HEK293 (cell line): ENCODE data around the gene CDCP2.

Experiments used
- CTCF ChIA-PET: fragments of 350-600 bp; formaldehyde crosslinking; extraction: SDS; loops from one replicate; lab custom pipeline; 2021; ENCODE audit warnings: antibody characterized with exemption; lab: Yijun Ruan, JAX
- POLR2A ChIA-PET: fragments of 300-600 bp; formaldehyde crosslinking; extraction: SDS; loops from one replicate; lab custom pipeline; 2020; ENCODE audit warnings: antibody characterized with exemption, inconsistent platforms; lab: Yijun Ruan, JAX
- H3K27ac ChIP-seq: fragments of 200-500 bp; sonication (Bioruptor generic); 2 replicates; pipeline ENCODE4 v1.5.1; 2014; ENCODE audit warnings: low read depth, low read length, control low read depth, inconsistent platforms; ENCODE audit errors: extremely low read depth
- H3K36me3 ChIP-seq, 2 experiments: fragments of 200-500 bp in 1 of 2; sonication (Bioruptor generic) in 1 of 2; 1 replicate in 1 of 2; 2 replicates in 1 of 2; pipeline ENCODE4 v1.5.1; 2014 to 2017; ENCODE audit warnings: inconsistent platforms in 2 of 2, low read length in 2 of 2; ENCODE audit not compliant: control insufficient read depth in 2 of 2, insufficient read depth in 1 of 2
- H3K4me1 ChIP-seq: fragments of 200-500 bp; sonication (Bioruptor generic); 2 replicates; pipeline ENCODE4 v1.5.1; 2014; ENCODE audit warnings: mild to moderate bottlenecking, low read length, inconsistent platforms; ENCODE audit not compliant: control insufficient read depth, insufficient read depth
- H3K4me3 ChIP-seq: 2 replicates; pipeline ENCODE4 v1.5.1; 2011; ENCODE audit warnings: low read depth, mild to moderate bottlenecking, control low read depth, low read length, moderate library complexity
- H3K9me3 ChIP-seq: fragments of 200-500 bp; sonication (Bioruptor generic); 2 replicates; pipeline ENCODE4 v1.5.1; 2014; ENCODE audit warnings: low read depth, low read length, inconsistent platforms; ENCODE audit not compliant: control insufficient read depth, insufficient read depth
- CTCF ChIP-seq: fragments of 450-650 bp; formaldehyde crosslinking; IDR thresholded peaks from 2 replicates; pipeline ENCODE4 v1.5.1; 2016; ENCODE audit warnings: missing biosample characterization, missing genetic modification characterization
- EGR2 ChIP-seq: fragments of 450-650 bp; formaldehyde crosslinking; IDR thresholded peaks from 2 replicates; pipeline ENCODE4 v1.5.1; 2016; ENCODE audit warnings: low read depth, missing biosample characterization, missing genetic modification characterization
- GLI2 ChIP-seq: fragments of 450-650 bp; formaldehyde crosslinking; IDR thresholded peaks from 2 replicates; pipeline ENCODE4; 2017; ENCODE audit warnings: missing biosample characterization, missing genetic modification characterization, low read depth, borderline replicate concordance
- GLIS1 ChIP-seq: fragments of 450-650 bp; formaldehyde crosslinking; IDR thresholded peaks from 2 replicates; pipeline ENCODE4 v1.5.1; 2016; ENCODE audit warnings: missing biosample characterization, missing genetic modification characterization
- GLIS2 ChIP-seq: fragments of 450-650 bp; formaldehyde crosslinking; IDR thresholded peaks from 2 replicates; pipeline ENCODE4 v1.5.1; 2016; ENCODE audit warnings: missing biosample characterization, missing genetic modification characterization
- HIC1 ChIP-seq: fragments of 450-650 bp; formaldehyde crosslinking; IDR thresholded peaks from 2 replicates; pipeline ENCODE4 v1.5.1; 2016; ENCODE audit warnings: missing biosample characterization, missing genetic modification characterization
- KLF1 ChIP-seq: fragments of 450-650 bp; formaldehyde crosslinking; IDR thresholded peaks from 2 replicates; pipeline ENCODE4 v1.5.1; 2016; ENCODE audit warnings: missing biosample characterization, missing genetic modification characterization
- SP3 ChIP-seq: fragments of 450-650 bp; formaldehyde crosslinking; IDR thresholded peaks from 2 replicates; pipeline ENCODE4 v1.5.1; 2016; ENCODE audit warnings: missing biosample characterization, missing genetic modification characterization
- ZBTB1 ChIP-seq: fragments of 450-650 bp; formaldehyde crosslinking; IDR thresholded peaks from 2 replicates; pipeline ENCODE4 v1.5.1; 2016; ENCODE audit warnings: missing biosample characterization, missing genetic modification characterization
- ZBTB7A ChIP-seq: fragments of 450-650 bp; formaldehyde crosslinking; IDR thresholded peaks from 2 replicates; pipeline ENCODE4 v1.5.1; 2016; ENCODE audit warnings: low read depth, missing biosample characterization, missing genetic modification characterization
- ZNF155 ChIP-seq: fragments of 450-650 bp; formaldehyde crosslinking; IDR thresholded peaks from 2 replicates; pipeline ENCODE4 v1.5.1; 2016; ENCODE audit warnings: missing biosample characterization, missing genetic modification characterization
- ZNF16 ChIP-seq: fragments of 450-650 bp; formaldehyde crosslinking; IDR thresholded peaks from 2 replicates; pipeline ENCODE4 v1.5.1; 2016; ENCODE audit warnings: low read depth, missing biosample characterization, missing genetic modification characterization
- ZNF175 ChIP-seq: fragments of 450-650 bp; formaldehyde crosslinking; IDR thresholded peaks from 2 replicates; pipeline ENCODE4 v1.5.1; 2016; ENCODE audit warnings: missing biosample characterization, missing genetic modification characterization
- ZNF214 ChIP-seq: fragments of 450-650 bp; formaldehyde crosslinking; IDR thresholded peaks from 2 replicates; pipeline ENCODE4 v1.5.1; 2017; ENCODE audit warnings: missing biosample characterization, mild to moderate bottlenecking, missing genetic modification characterization, borderline replicate concordance
- ZNF274 ChIP-seq, 2 experiments: fragments of 200-500 bp in 1 of 2; fragments of 450-650 bp in 1 of 2; sonication (Bioruptor generic) in 1 of 2; formaldehyde crosslinking in 1 of 2; IDR thresholded peaks; 2 replicates each; pipeline versions ENCODE4 v1.5.1 to v1.6.1; 2014 to 2016; ENCODE audit warnings: borderline replicate concordance in 1 of 2, inconsistent platforms in 1 of 2, low read length in 1 of 2, missing biosample characterization in 1 of 2, missing genetic modification characterization in 1 of 2
- ZNF580 ChIP-seq: fragments of 450-650 bp; formaldehyde crosslinking; IDR thresholded peaks from 2 replicates; pipeline ENCODE4 v1.5.1; 2016; ENCODE audit warnings: missing biosample characterization, missing genetic modification characterization
- ZNF658 ChIP-seq: fragments of 450-650 bp; formaldehyde crosslinking; IDR thresholded peaks from 2 replicates; pipeline ENCODE4; 2016; ENCODE audit warnings: missing biosample characterization, missing genetic modification characterization
- ZNF768 ChIP-seq: fragments of 450-650 bp; formaldehyde crosslinking; IDR thresholded peaks from 2 replicates; pipeline ENCODE4 v1.5.1; 2018; ENCODE audit warnings: missing biosample characterization, mild to moderate bottlenecking, missing genetic modification characterization
- ZNF791 ChIP-seq: fragments of 450-650 bp; formaldehyde crosslinking; IDR thresholded peaks from 2 replicates; pipeline ENCODE4 v1.5.1; 2016; ENCODE audit warnings: missing biosample characterization, missing genetic modification characterization
- ZSCAN4 ChIP-seq: fragments of 450-650 bp; formaldehyde crosslinking; IDR thresholded peaks from 2 replicates; pipeline ENCODE4 v1.5.1; 2017; ENCODE audit warnings: missing biosample characterization, missing genetic modification characterization

The CDCP2 gene

GRCh38 chr1:54142146-54142900, 10.5 kb downstream of the CDCP2 start:
- TF ChIP-seq ZNF274 (IDR thresholded peaks at IDR 0.05; ENCODE audit: low read length) = no peak
- no peak for TF ChIP-seq ZNF274 (tag by site-specific recombination; IDR thresholded peaks at IDR 0.05; ENCODE audit: borderline replicate concordance)
- 0 out of 2 replicates have a peak, but pooled peaks have one; percentile 32 for TF ChIP-seq ZNF768 (tag by site-specific recombination)
- TF ChIP-seq ZNF791 (tag by site-specific recombination) = no peak
- Histone ChIP-seq H3K9me3 (no peaks in the 10 kb centered on the region), H3K36me3 (no peaks in the 10 kb centered on the region), H3K4me3 (no peak overlapping the region), H3K27ac (no peak overlapping the region), H3K4me1 (no peaks in the 10 kb centered on the region; the same call in 1 of the 2 replicates)
- POLR2A ChIA-PET = no interaction called here
- CTCF ChIA-PET = interaction anchor here (0.6 kb wide), 1 partner anchor 413 kb away, joined by 3 read pairs; no protein-coding TSS in a partner anchor

GRCh38 chr1:54139711-54140110, 13.1 kb downstream of the CDCP2 start:
- Histone ChIP-seq H3K4me3 (no peak overlapping the region), H3K36me3 (no peaks in the 10 kb centered on the region), H3K9me3 (no peaks in the 10 kb centered on the region), H3K4me1 (no peaks in the 10 kb centered on the region; the same call in 1 of the 2 replicates), H3K27ac (no peak overlapping the region)
- CTCF ChIA-PET = interaction anchor here (0.6 kb wide), 3 partner anchors 9 to 350 kb away, joined by 3 to 5 read pairs (median 3); no protein-coding TSS in a partner anchor
- TF ChIP-seq ZNF214 (tag by site-specific recombination) (no peak), HIC1 (no peak), ZBTB1 (no peak), ZBTB7A (tag by site-specific recombination) (no peak)
- POLR2A ChIA-PET = no interaction called here

- ChIA-PET CTCF (interaction anchor here (0.5 to 1.2 kb wide), 2 partner anchors 16 to 342 kb away, joined by 3 read pairs; no protein-coding TSS in a partner anchor), POLR2A (no interaction called here)
- Histone ChIP-seq H3K4me3 (no peak overlapping the region), H3K27ac (no peak overlapping the region), H3K4me1 (no peaks in the 10 kb centered on the region; the same call in 1 of the 2 replicates), H3K36me3 (no peaks in the 10 kb centered on the region), H3K9me3 (no peaks in the 10 kb centered on the region)
- TF ChIP-seq ZNF580 (peak; percentile 68; the same call in 1 of the 2 replicates), GLI2 (no peak)
These were observed 13.8 kb downstream of the CDCP2 start for GRCh38 chr1:54138994-54139393.

- Histone ChIP-seq H3K36me3 (no peaks in the 10 kb centered on the region), H3K27ac (no peak overlapping the region), H3K9me3 (no peaks in the 10 kb centered on the region), H3K4me3 (no peak overlapping the region), H3K4me1 (no peaks in the 10 kb centered on the region; the same call in 1 of the 2 replicates)
- CTCF ChIA-PET = interaction anchor here (1.0 to 1.2 kb wide), 2 partner anchors 15 to 44 kb away, joined by 3 to 4 read pairs; no protein-coding TSS in a partner anchor
- POLR2A ChIA-PET = no interaction called here
- TF ChIP-seq ZNF16 = no peak
- no peak for TF ChIP-seq SP3 (tag by site-specific recombination)
- TF ChIP-seq ZSCAN4 (tag by site-specific recombination) = peak; percentile 95
- peak; percentile 100 for TF ChIP-seq GLIS1 (tag by site-specific recombination)
- peak; percentile 61 for TF ChIP-seq GLIS2 (tag by site-specific recombination)
- peak; percentile 58 for TF ChIP-seq EGR2 (tag by site-specific recombination)
- no peak for TF ChIP-seq KLF1 (tag by site-specific recombination)
- no peak for TF ChIP-seq ZNF175
- TF ChIP-seq ZNF155 (tag by site-specific recombination) = no peak
- TF ChIP-seq ZNF658 = no peak
- no peak for TF ChIP-seq CTCF (tag by site-specific recombination)
These were observed 15.2 kb downstream of the CDCP2 start for GRCh38 chr1:54137534-54138061.
